ENCODE data around the gene CPNE1.

CPNE1 gene

DNA sequence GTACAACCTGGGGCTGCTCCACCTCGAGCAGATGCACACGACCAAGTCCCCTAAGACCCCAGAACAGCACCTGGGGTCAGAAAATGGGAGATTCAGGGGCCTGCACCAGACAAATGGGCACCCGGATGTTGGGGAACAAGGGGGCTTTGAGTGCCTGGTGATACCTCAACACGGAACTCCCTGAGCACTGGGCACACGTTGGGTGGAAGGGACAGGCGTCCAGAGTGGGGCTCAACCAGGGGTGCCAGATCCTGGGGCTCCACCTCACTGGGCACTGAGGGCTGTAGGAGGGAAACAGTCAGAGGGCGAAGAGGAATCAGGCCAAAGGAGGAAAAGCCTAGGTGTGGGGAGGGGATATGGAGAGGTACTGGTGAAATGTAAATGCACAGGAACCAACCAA lies 82.6 kb downstream of the CPNE1 start:
- TF ChIP-seq, protein P1, sequence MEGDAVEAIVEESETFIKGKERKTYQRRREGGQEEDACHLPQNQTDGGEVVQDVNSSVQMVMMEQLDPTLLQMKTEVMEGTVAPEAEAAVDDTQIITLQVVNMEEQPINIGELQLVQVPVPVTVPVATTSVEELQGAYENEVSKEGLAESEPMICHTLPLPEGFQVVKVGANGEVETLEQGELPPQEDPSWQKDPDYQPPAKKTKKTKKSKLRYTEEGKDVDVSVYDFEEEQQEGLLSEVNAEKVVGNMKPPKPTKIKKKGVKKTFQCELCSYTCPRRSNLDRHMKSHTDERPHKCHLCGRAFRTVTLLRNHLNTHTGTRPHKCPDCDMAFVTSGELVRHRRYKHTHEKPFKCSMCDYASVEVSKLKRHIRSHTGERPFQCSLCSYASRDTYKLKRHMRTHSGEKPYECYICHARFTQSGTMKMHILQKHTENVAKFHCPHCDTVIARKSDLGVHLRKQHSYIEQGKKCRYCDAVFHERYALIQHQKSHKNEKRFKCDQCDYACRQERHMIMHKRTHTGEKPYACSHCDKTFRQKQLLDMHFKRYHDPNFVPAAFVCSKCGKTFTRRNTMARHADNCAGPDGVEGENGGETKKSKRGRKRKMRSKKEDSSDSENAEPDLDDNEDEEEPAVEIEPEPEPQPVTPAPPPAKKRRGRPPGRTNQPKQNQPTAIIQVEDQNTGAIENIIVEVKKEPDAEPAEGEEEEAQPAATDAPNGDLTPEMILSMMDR (IDR thresholded peaks at IDR 0.05; ENCODE audit: low read depth, low read length), result no peak
- no peak overlapping the region for H3K4me3 ChIP-seq (ENCODE audit: low read depth, low read length)

DNA sequence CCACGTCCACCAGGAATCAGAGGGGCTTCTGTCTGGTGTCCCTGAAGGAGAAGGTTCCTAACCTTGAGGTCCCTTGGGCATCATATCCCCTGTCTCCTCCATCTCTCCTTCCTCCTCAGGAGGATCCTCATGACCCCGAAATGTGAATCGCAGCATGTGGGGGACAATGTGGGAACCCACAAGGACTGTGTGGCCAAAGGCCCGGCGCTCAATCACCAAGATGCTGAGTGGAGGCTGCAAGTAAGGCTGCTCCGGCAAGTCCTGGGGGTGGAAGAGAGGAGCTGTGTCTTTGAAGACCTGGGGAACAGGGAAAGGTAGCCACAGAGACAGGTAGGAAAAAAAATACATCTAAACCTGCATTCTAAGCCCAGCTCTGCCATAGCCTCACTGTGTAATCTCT lies 85.5 kb downstream of the CPNE1 start:
- H3K4me3 ChIP-seq (ENCODE audit: low read depth, low read length), result no peak overlapping the region
- TF ChIP-seq, protein P1 (IDR thresholded peaks at IDR 0.05; ENCODE audit: low read depth, low read length), result no peak

DNA sequence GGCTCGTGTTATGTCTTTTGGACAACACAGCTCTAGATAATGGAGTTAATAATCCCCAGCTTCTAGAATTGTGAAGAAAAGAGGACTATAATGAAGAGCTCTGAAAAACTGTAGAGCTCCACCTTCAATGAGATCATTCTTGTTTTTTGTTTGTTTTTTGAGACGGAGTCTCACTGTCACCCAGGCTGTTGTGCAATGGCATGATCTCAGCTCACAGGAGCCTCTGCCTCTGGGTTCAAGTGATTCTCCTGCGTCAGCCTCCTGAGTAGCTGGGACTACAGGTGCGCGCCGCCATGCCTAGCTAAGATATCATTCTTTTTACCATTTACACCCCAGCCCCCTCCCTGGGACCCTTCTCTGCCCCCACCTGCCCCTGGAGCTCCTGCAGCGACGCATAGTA lies 86.2 kb downstream of the CPNE1 start:
- TF ChIP-seq, protein P1 (IDR thresholded peaks at IDR 0.05; ENCODE audit: low read depth, low read length), result no peak
- no peak overlapping the region for H3K4me3 ChIP-seq (ENCODE audit: low read depth, low read length)

DNA sequence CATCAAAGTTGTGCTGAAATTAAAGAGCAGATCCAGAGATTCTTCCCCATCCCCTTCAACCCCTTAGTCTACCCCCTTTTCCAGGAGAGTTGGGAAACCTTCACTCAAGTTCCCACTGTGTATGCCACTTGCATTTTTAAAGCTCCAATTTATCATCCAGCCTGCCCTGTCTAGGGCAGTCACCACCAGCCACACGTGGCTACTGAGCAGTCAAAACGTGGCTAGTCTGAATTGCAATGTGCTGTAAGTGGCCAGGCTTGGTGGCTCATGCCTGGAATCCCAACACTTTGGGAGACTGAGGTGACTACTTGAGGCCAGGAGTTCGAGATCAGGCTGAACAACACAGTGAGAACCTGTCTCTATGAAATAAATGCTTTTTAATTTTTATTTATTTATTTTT lies 87.9 kb downstream of the CPNE1 start:
- no peak overlapping the region for H3K4me3 ChIP-seq (ENCODE audit: low read depth, low read length)
- TF ChIP-seq, protein P1 (IDR thresholded peaks at IDR 0.05; ENCODE audit: low read depth, low read length), result no peak
